ENCODE results near the gene PRXL2C.
"Not testable (repeated sequence)": the region's sequence is repeated elsewhere in the genome, so short reads cannot be mapped to it uniquely, and the experiment has no call there.

Gene PRXL2C

DNA sequence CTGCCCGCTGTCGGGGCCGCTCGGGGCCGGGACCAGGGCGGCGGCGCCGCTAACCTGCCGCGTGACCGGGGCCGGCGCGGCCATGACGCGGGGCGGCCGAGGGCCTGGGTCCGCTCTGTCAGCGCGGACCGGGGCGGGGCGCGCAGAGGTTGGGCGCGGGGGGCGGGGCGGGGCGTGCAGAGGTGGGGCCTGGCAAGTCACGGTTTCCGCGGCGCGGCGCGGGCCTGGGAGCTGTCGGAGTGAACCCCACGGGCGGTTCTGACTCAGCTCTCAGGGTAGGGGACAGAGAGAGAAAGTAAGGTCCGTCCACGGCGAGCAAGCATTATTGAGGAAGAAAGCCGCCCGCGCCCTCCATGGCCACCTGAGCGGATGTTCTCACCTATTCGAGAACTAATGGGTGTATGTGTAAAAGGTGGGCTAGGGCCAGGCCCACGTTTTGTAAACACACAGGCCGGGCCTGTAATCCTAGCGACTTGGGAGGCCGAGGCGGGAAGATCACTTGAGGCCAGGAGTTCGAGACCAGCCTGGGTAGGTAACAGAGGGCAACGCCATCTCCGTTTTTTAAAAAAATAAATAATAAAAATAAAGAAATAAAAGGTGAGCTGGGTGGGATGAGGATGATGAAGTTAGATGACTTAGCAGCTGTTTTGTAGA, at the start of gene PRXL2C:
Gene PRXL2C (minus strand): TSS at position 120 of the 654 bp plus-strand sequence. CDS start 36 bp downstream, at position 84.
- peak; percentile 90 for DNase-seq

DNA sequence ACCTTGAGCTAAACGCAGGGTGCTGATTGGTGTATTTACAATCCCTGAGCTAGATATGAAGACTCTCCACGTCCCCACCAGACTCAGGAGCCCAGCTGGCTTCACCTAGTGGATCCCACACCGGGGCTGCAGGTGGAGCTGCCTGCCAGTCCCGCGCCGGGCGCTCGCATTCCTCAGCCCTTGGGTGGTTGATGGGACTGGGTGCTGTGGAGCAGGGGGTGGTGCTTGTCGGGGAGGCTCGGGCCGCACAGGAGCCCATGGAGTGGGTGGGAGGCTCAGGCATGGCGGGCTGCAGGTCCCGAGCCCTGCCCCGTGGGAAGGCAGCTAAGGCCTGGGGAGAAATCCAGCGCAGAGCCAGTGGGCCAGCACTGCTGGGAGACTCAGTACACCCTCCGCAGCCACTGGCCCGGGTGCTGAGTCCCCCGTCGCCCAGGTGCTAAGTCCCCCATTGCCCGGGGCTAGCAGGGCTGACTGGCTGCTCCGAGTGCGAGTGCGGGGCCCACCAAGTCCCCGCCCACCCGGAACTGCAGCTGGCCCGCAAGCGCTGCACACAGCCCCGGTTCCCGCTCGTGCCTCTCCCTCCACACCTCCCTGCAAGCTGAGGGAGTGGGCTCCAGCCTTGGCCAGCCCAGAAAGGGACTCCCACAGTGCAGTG, 45.7 kb upstream of the PRXL2C start:
- DNase-seq: not testable (repeated sequence)

DNA sequence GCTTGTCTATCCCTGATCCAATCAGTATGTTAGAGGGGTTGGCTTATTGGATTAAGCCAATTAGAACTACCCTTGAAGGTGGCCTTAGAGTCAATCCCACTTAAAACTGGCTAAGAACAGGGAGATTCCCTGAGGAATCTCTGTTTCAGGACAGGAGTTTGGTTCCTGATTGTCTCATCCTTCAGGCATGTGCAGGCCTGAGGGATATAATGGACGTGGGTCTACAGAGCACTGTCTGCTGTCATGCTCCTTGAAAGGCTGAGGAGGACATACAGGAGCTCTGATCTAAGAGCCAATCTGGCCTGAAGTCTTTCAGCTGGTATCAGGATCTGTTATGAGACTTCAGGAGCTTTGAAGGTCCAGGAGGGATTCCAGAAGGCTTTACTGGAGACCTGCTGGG, 36.2 kb upstream of the PRXL2C start:
- DNase-seq: no peak

DNA sequence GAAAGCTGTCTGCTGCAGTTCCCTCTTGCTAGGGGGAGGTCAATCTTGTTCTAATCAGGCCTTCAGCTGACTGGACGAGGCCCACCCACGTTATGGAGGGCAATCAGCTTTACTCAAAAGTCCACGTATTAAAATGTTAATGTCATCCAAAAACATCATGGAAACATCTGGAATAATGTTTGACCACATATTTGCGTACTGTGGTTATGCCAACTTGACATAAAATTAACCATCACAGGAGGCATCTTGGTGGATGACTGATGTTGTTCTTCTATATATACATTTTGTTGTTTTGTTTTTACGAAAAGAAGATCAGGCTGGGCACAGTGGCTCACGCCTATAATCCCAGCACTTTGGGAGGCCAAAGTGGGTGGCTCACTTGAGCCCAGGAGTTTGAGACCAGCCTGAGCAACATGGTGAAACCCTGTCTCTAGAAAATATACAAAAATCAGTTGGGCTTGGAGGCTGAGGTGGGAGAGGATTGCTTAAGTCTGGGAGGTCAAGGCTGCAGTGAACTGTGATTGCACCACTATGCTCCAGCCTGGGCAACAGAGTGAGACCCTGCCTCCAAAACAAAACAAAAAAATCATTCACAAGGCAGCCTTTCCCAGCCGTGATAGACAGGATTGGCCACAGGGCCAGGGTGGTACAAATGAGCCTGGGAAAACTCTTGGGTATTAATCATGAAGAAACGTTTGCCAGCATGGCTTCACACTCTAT, 33.8 kb upstream of the PRXL2C start:
- DNase-seq: no peak

DNA sequence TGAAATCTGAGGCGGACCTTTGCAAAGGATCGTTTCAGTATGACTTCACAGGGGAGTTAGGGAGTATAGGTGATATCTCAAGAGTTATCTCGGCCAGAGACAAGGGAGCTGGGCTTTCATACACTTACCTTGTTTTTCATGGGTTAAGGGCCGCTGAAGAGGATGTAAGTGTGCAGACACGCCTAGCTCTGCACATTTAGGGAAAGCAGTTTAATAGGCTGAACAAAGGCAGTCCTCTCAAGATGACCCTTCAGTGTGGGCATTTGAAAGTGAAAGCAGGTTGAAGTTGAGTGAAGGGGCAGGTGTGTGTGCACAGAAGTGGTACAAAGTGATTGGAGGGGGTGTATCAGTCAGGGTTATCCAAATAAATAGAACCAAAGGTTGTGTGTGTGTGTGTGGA, 33.1 kb upstream of the PRXL2C start:
- DNase-seq: no peak

GRCh38 chr9:96686638-96687335, 31.7 kb upstream of the PRXL2C start:
- peak; percentile 88 for DNase-seq

GRCh38 chr9:96680812-96681499, 25.8 kb upstream of the PRXL2C start:
- no peak for DNase-seq

- no peak for DNase-seq
Measured at GRCh38 chr9:96674906-96675538, 19.9 kb upstream of the PRXL2C start.

DNA sequence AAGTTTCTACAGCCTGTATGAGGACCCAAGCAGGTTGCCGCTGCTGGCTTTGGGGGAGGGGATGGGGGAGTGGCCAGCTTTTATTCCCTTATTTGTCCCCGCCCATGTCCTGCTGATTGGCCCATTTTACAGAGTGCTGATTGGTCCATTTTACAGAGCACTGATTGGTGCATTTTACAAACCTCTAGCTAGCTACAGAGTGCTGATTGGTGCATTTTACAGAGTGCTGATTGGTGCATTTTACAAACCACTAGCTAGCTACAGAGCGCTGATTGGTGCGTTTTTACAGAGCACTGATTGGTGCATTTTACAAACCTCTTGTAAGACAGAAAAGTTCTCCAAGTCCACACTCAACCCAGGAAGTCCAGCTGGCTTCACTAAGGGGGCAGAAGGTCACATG, 18.7 kb upstream of the PRXL2C start:
- DNase-seq: not testable (repeated sequence)

DNA sequence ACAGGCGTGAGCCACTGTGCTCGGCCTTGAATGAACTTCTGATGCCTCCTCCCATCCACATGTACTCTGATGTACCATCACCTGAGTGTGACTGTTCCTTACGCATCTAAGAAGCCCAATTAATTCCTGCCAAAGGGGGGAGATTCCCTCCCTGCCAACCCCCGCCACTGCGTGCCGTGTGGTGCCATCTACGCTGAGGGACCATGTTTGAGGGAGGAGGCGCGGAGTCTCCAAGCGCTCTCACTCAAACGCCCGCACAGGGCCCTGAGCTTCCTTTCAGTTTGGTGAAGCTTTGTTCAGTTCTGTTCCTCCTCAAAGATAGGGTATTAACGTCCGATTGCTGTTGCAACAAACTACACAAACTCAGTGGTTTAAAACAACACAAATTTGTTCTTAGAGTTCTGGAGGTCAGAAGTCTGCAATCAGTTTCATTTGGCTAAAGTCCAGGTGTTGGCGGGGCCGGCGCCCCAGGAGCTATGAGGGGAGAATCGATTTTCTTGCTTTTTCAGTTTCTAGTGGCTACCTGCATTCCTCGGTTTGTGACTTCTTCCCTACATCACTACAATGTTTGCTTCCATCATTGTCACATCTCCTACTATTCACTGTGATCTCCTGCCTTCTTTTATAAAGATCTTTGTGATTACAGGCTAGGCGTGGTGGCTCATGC, 13.9 kb upstream of the PRXL2C start:
- DNase-seq: no peak

DNA sequence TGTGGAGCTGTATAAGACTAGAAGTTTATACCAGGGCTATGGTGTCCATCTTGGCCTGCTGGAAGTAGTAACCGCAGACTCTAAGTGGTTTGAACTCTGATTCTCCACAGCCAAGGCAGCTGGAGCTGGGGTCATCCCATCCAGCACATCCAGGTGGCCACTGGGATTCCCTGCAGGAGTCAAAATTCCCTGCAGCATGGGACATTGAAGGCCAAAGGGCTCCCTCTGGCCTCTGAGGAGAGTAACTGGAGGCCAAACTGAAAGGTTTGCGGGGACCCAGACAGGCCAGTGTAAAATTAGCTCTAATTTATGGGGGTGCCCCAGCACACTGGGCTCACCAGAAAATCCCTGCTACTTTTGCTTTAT, 12.2 kb upstream of the PRXL2C start:
- DNase-seq: no peak

DNA sequence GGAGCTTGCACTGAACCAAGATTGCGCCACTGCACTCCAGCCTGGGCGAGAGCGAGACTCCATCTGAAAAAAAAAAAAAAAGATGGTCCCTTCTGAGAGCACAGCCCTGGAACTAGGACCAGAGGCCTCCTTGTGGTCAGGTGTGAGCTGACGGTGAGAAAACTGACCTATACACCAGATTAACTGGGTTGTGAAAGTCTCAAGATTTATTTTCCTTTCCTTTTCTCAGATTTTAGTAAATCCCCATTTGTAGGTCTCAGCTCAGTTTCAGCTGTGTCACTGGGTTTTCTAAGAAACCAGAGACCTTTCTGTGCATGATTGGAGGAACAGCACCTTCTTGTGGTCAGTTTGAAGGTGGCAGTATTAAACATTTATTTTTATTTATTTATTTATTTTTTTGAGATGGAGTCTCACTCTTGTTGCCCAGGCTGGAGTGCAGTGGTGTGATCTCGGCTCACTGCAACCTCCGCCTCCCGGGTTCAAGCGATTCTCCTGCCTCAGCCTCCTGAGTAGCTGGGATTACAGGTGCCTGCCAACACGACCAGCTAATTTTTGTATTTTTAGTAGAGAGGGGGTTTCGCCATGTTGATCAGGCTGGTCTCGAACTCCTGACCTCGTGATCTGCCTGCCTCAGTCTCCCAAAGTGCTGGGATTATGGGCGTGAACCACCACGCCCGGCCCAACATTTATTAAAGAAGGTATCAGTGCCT, 11.7 kb upstream of the PRXL2C start:
- DNase-seq: not testable (repeated sequence)

GRCh38 chr9:96665789-96666188, 10.7 kb upstream of the PRXL2C start:
- no peak for DNase-seq

GRCh38 chr9:96663506-96664120, 8.5 kb upstream of the PRXL2C start:
- no peak for DNase-seq

- no peak for DNase-seq
Measured at GRCh38 chr9:96661711-96662110, 6.6 kb upstream of the PRXL2C start.

DNA sequence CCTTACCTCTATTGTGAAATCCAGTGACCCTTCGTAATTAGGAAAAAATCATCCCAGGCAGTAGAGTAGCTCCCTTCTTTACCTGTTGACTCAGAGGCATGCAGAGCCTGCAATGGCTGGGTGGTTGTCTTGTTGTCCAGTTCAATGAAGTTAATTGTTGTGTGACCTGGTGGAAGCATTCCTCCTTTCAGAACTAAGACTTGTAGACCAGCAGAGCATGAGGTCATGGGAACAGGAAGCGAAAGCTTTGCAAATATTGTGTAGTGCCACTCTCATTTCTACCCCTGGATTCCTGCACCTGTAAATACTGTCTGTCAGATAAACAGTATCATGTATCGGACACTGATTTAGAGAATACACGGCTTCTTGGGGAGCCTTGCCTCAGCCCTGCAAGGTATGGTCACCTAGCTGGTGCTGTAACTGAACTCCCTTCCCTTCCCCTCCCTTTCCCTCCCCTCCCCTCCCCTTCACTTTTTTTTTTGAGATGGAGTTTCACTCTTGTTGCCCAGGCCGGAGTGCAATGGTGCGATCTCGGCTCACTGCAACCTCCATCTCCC, 5.7 kb upstream of the PRXL2C start:
- no peak for DNase-seq

DNA sequence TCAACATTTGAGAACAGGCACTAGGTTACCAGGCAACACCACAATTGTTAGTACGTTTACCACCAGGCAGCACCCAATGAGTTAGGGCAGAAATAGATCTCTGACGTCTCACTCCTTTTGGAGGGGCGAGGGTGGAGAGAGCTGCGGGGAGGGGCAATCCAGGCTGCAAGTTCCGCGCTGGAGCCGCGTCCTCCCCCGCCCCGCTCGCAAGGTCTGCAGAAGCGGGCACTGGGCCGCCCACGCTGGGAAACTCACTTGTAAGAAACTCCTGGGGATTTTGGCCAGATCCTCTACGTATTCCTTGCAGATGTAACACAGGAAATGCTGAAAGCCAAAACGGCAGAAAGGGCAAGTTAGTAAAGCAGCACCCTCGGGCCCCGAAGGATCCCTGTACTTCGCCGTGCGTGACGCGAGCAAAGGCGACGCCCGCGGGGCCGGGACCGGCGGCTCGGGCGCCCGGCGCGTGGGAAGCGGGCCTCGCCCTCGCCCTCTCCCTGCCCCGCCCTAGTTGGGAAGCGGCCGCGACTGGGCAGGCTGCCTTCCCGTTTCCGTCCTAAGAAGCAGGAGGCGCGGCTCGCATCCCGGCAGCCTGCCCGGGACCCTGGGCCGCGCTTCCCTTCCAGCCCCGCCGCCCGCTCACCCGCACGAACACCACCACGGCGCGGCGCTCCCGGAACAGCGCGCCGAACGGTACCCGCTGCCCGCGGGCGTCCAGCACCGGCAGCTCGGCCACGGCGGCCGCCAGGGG, 493 bp downstream of the PRXL2C start:
- peak; percentile 90 for DNase-seq

- no peak for DNase-seq
Measured at GRCh38 chr9:96651626-96652025, 3.5 kb downstream of the PRXL2C start.

GRCh38 chr9:96649620-96650324, 5.3 kb downstream of the PRXL2C start:
- no peak for DNase-seq

All from femur (tissue), 1 donor.